HFF-Myc (cell line): ENCODE results near the gene RALY.
A peak's percentile ranks its signal among the peaks of the same experiment; 100 is the strongest.

ENCODE experiments used
- DNase-seq: peaks from one replicate; pipeline ENCODE4 v3.0.0-alpha.2; 2011; ENCODE audit warnings: low read depth; ENCODE audit errors: extremely low read depth
- H3K4me3 ChIP-seq: replicated peaks from 2 replicates; pipeline ENCODE4 v1.5.1; 2011; ENCODE audit warnings: low read depth, mild to moderate bottlenecking, control low read depth, low read length
- TF ChIP-seq, protein P1 (sequence below): IDR thresholded peaks from 2 replicates; pipeline ENCODE4 v1.5.1; 2012; ENCODE audit warnings: mild to moderate bottlenecking, low read depth, low read length, control low read depth; ENCODE audit errors: missing control alignments

RALY gene

DNA sequence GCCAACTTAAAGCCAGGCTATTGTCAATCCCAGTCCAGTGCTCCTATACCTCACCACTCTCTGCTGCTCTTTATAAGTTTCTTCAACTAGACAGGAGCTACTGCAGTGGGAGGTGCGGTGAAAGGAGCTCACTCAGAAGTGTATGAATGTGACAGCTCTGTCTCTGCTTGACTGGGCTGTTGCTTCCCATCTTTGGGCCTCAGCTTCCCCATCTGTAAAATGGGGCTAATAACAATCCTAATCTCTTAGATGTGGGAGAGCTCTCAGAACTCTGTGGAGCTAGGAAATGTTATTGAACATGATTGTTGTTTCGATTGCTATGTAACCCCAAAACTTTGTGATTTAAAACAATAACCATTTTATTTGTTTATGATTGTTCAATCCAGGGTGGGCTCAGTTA lies 8.4 kb upstream of the RALY start:
- H3K4me3 ChIP-seq: no peak overlapping the region
- TF ChIP-seq, protein P1, sequence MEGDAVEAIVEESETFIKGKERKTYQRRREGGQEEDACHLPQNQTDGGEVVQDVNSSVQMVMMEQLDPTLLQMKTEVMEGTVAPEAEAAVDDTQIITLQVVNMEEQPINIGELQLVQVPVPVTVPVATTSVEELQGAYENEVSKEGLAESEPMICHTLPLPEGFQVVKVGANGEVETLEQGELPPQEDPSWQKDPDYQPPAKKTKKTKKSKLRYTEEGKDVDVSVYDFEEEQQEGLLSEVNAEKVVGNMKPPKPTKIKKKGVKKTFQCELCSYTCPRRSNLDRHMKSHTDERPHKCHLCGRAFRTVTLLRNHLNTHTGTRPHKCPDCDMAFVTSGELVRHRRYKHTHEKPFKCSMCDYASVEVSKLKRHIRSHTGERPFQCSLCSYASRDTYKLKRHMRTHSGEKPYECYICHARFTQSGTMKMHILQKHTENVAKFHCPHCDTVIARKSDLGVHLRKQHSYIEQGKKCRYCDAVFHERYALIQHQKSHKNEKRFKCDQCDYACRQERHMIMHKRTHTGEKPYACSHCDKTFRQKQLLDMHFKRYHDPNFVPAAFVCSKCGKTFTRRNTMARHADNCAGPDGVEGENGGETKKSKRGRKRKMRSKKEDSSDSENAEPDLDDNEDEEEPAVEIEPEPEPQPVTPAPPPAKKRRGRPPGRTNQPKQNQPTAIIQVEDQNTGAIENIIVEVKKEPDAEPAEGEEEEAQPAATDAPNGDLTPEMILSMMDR: no peak
- DNase-seq: no peak

DNA sequence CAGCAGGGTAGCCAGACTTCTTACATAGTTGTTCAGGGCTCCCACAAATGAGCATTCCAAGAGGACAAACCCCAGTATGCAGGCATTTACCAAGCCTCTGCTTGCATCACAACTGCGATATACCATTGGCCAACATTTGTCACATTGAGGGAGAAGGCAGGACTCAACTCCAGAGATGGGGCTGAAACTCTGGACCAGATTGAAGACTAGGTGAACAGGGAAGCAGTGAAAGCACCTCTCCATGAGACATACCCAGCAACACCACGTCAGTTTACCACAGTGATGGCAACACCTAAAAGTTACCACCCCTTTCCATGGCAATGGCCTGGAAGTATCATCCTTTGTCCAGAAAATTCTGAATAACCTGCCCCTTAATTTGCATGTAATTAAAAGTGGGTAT lies 7.9 kb upstream of the RALY start:
- TF ChIP-seq, protein P1: no peak
- DNase-seq: no peak
- H3K4me3 ChIP-seq: no peak overlapping the region

DNA sequence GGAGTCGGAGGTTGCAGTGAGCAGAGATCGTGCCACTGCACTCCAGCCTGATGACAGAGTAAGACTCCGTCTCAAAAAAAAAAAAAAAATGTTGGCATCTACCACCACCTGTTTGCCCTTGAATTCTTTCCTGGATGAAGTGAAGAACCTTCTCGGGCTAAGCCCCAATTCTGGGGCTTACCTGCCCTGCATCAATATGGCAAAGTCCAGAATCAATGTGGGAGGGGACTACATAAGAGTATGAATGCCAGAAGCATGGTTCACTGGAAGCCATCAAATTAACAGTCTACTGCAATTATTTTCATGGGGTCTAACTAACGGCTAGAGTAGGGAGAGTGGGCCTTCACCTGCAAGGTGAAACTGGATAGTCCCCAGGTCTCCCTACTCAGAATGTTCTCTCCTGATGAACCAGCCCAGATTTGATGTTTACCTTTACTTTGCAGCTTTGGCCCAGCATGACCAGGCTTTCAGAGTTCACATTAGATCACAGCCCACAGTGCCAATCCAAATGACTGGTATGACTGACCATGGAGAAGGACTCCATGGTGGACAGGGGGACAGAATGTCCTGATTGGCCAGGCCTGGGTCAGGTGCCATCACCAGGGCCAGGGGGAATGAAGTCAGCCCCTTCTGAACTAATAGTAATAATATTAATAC lies 7.0 kb upstream of the RALY start:
- H3K4me3 ChIP-seq: no peak overlapping the region
- DNase-seq: no peak
- TF ChIP-seq, protein P1: no peak

DNA sequence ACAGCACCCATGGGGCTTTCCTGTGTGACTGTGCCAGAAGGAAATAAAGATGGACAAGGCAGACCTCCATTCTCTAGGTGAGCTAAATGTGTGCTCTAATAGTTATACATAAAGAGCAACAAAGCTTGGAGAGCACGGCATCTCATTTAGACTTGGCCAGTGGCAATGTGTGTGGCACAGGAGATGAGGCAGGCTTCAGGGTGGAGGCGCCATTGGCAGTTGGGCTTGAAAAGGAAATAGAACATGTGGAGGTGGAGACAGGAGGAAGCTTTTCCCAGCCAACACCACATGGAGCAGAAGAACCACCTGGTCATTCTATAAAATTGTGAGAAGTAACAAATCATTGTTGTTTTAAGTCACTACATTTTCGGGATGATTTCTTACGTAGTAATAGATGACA lies 3.6 kb upstream of the RALY start:
- no peak overlapping the region for H3K4me3 ChIP-seq
- TF ChIP-seq, protein P1: no peak
- DNase-seq: no peak

DNA sequence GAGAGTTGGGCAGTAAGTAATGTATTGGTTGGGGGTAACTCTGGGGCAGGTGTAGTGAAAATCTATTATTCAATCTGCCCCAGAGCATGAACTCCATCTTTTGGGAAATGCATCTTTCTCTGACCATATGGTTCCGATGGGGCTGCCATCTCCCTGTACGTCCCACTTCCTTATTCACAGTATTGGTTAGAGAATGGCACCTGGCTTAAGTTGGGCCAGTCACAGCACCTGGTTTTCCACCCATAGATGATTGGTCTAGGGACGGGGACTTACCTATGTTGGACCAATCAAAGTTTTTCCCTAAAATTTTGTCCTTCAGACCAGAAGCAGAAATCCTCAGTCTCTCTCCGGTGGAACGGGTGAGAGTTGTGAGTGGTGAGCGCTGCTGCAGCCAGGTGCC lies 2.2 kb upstream of the RALY start:
- H3K4me3 ChIP-seq: no peak overlapping the region
- DNase-seq: no peak
- TF ChIP-seq, protein P1: no peak

DNA sequence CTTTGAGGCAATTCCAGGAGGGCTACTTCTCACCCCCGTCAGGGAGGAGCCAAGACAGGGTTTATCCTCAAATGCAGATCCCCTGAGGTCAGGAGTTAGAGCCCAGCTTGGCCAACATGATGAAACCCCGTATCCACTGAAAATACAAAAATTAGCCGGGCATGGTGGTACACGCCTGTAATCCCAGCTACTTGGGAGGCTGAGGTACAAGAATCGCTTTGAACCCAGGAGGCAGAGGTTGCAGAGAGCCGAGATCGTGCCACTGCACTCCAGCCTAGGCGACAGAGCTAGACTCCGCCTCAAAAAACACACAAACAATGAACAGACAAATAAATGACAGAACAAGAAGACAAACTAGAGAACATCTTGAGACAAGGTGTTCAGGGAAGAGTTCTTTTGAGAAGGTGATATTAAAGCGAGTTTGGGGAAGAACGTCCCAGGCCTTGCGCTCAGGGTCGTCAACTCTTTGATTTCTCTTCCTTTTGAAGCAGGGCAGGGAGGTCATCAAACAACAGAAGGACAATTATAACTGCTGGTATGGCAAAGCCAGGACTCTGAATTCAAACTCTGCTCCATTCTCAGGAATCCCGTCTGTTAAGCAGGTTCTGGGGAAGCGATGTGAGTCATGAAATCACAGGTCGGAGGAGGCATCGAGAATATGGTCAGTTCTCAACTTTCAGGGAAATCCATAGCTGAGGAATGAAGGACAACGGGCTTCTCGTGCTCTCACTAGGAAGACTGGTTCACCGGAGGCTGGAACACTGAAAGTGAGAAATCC lies 1.4 kb upstream of the RALY start:
- no peak for DNase-seq
- TF ChIP-seq, protein P1: no peak
- peak overlapping the region; percentile 77 for H3K4me3 ChIP-seq
